ENCODE results near the gene GLT8D1. TPM values are rescaled to one million over a fixed set of nuclear protein-coding genes. Genes with fewer than 3 reads are reported as not detected.

GLT8D1 gene
- total RNA-seq (10 to 100 TPM; 21.0 to 47.0 (median 39.1) TPM), total RNA-seq (14.6 to 59.2 (median 32.6) reads per million in 29 experiments)
- total RNA-seq (2013), result 48.1 TPM

GRCh38 chr3:52705688-52706686 lies at the start of gene GLT8D1, which contains the start of gene SPCS1:
TSS of gene GLT8D1 (minus strand) at chr3:52705791. CDS start at chr3:52700460, 5,331 bp downstream.
TSS of gene SPCS1 (plus strand) at chr3:52706106. CDS start at chr3:52706247, 141 bp downstream.
- Histone ChIP-seq H3K4me3 (ENCODE audit: control insufficient read depth in 1 of 2, extremely low read depth in 1 of 2, low read length in 1 of 2) (peak within 1 kb of the TSS; percentile 92 to 96), H3K27ac (ENCODE audit: low read length) (peak within 1 kb of the TSS; percentile 76), H3K36me3 (ENCODE audit: control insufficient read depth in 2 of 2, extremely low read depth in 1 of 2, insufficient read depth in 1 of 2, low read length in 1 of 2) (peaks cover 0 to 22% of the 10 kb centered on the region in 2 donors), H3K27me3 (replicated peaks in 1 of 2; ENCODE audit: control insufficient read depth in 2 of 2, extremely low read depth in 1 of 2, insufficient read depth in 2 of 2, low read length in 1 of 2) (no peaks in the 10 kb centered on the region), H3K4me1 (ENCODE audit: control insufficient read depth in 1 of 2, extremely low read depth in 1 of 2, insufficient read depth in 2 of 2, low read length in 2 of 2) (peaks cover 19 to 34% of the 10 kb centered on the region in 2 experiments), H3K9me3 (no peaks in the 10 kb centered on the region)
- Mint-ChIP-seq H3K4me1 (peaks cover 18 to 39% (median 39%) of the 10 kb centered on the region in 3 donors), H3K27ac (peak within 1 kb of the TSS; percentile 91 to 95), H3K27me3 (no peaks in the 10 kb centered on the region), H3K9me3 (no peaks in the 10 kb centered on the region), H3K4me3 (peak within 1 kb of the TSS; percentile 91 to 96 (median 92)), H3K36me3 (peaks cover 10% of the 10 kb centered on the region)
- CTCF ChIA-PET, result no interaction called here
- peak; percentile 71 to 93 (median 82) for DNase-seq
- WGBS (ENCODE audit: insufficient coverage), result under 1% methylated on average over 85 of the region's 94 CpGs
- ATAC-seq (replicated peaks in 1 of 4), result peak; percentile 92
- POLR2A ChIA-PET, result interaction anchor here (0.9 to 1.2 kb wide), 2 partner anchors 17 to 20 kb away, joined by 3 to 4 read pairs; partner anchors contain the start of gene GNL3 (in 1 of the 2)

DNA sequence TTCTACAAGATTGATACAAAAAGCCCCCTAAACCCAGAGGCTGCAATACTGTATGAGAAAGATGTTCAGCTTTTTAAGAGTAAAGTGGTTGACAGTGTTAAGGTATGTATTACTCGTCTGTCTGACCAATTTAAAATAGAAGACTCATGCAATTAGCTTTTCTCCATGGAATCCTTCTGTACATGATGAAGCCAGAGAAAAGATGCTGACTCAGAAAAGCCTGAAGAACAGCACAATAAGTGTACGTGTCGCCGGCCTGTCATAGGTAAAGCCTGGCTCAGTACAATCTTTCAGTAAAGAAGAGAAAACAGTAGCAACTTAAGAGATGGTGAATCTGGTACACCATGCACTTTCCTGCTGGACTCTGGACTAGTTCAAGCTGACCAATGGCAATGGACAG lies 48.8 kb upstream of the GLT8D1 start:
- no peak for DNase-seq
- WGBS (ENCODE audit: insufficient coverage), result 100% methylated on average over 4 of the region's 4 CpGs
- H3K27ac Mint-ChIP-seq, result no peak overlapping the region
- ChIA-PET CTCF (no interaction called here), POLR2A (no interaction called here)
- no peak overlapping the region for H3K4me3 Mint-ChIP-seq
- peaks cover 0 to 6% (median 0%) of the 10 kb centered on the region in 3 donors for H3K4me1 Mint-ChIP-seq
- Histone ChIP-seq H3K4me3 (ENCODE audit: control insufficient read depth in 1 of 2, extremely low read depth in 1 of 2, low read length in 1 of 2) (no peak overlapping the region), H3K9me3 (no peaks in the 10 kb centered on the region), H3K36me3 (ENCODE audit: control insufficient read depth in 2 of 2, extremely low read depth in 1 of 2, insufficient read depth in 1 of 2, low read length in 1 of 2) (peaks cover 12 to 38% of the 10 kb centered on the region in 2 donors), H3K27ac (ENCODE audit: low read length) (no peak overlapping the region), H3K4me1 (ENCODE audit: control insufficient read depth in 1 of 2, extremely low read depth in 1 of 2, insufficient read depth in 2 of 2, low read length in 2 of 2) (no peaks in the 10 kb centered on the region), H3K27me3 (replicated peaks in 1 of 2; ENCODE audit: control insufficient read depth in 2 of 2, extremely low read depth in 1 of 2, insufficient read depth in 2 of 2, low read length in 1 of 2) (no peaks in the 10 kb centered on the region)
- no peaks in the 10 kb centered on the region for H3K9me3 Mint-ChIP-seq
- peaks cover 57% of the 10 kb centered on the region for H3K36me3 Mint-ChIP-seq
- no peaks in the 10 kb centered on the region for H3K27me3 Mint-ChIP-seq
- ATAC-seq (replicated peaks in 1 of 4), result no peak

DNA sequence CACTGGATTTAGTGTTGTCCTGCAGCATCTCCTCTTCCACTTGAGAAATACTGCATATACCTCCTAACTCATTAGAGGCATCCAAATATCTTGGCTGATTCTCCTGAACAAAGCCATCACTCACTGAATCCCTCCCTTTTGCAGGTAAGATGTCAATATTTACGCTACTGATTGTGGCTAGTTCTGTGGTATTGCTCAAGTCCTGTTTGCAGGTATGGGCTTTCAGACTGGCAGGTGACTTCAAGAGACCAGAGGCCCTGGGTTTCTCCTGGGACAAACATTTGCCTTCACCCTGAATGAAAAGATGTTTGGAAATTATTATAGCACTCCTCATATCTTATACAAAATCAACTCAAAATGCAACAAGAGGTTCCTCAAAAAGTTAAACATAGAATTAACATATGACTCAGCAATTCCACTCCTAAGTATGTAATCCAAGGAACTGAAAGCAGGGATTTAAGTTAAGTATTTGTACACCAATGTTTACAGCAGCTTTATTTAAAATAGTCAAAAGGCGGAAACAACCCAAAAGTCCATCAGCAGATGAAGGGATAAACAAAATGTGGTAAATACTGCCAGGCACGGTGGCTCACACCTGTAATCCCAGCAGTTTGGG lies 46.6 kb upstream of the GLT8D1 start:
- peaks cover 54% of the 10 kb centered on the region for H3K36me3 Mint-ChIP-seq
- WGBS (ENCODE audit: insufficient coverage), result 100% methylated on average over 1 of the region's 3 CpGs
- no peak overlapping the region for H3K27ac ChIP-seq (ENCODE audit: low read length)
- ATAC-seq (replicated peaks in 1 of 4), result no peak
- no peak for DNase-seq
- no peaks in the 10 kb centered on the region for H3K27me3 ChIP-seq (replicated peaks in 1 of 2; ENCODE audit: control insufficient read depth in 2 of 2, extremely low read depth in 1 of 2, insufficient read depth in 2 of 2, low read length in 1 of 2)
- H3K27ac Mint-ChIP-seq, result no peak overlapping the region
- no peak overlapping the region for H3K4me3 ChIP-seq (ENCODE audit: control insufficient read depth in 1 of 2, extremely low read depth in 1 of 2, low read length in 1 of 2)
- ChIA-PET POLR2A (no interaction called here), CTCF (no interaction called here)
- no peaks in the 10 kb centered on the region for H3K9me3 ChIP-seq
- peaks cover 0 to 6% (median 0%) of the 10 kb centered on the region in 3 donors for H3K4me1 Mint-ChIP-seq
- peaks cover 10 to 41% of the 10 kb centered on the region in 2 donors for H3K36me3 ChIP-seq (ENCODE audit: control insufficient read depth in 2 of 2, extremely low read depth in 1 of 2, insufficient read depth in 1 of 2, low read length in 1 of 2)
- no peaks in the 10 kb centered on the region for H3K9me3 Mint-ChIP-seq
- no peaks in the 10 kb centered on the region for H3K4me1 ChIP-seq (ENCODE audit: control insufficient read depth in 1 of 2, extremely low read depth in 1 of 2, insufficient read depth in 2 of 2, low read length in 2 of 2)
- no peaks in the 10 kb centered on the region for H3K27me3 Mint-ChIP-seq
- no peak overlapping the region for H3K4me3 Mint-ChIP-seq

DNA sequence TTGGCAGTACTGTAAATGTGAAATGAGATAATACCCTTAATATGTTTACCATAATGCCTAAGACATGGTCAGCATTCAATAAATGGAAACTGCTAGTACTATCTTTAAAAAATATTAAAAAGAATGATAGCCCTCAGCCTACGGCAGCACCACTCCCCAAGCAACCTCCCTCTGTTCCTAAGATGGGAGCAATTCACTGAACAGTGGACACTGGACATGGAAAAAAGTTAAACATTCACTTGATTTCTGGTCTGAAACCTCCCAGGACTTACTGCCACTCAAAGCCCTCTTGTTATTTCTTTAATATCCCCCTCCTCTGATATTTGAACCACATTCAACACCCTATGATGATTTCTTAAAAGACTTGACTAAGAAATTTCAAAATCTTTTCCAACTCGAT lies 38.1 kb upstream of the GLT8D1 start:
- H3K4me3 ChIP-seq (ENCODE audit: control insufficient read depth in 1 of 2, extremely low read depth in 1 of 2, low read length in 1 of 2), result no peak overlapping the region
- no CpG with 5 or more reads among the region's 2 CpGs for WGBS (ENCODE audit: insufficient coverage)
- Mint-ChIP-seq H3K36me3 (peaks cover 47% of the 10 kb centered on the region), H3K27me3 (no peaks in the 10 kb centered on the region), H3K4me3 (no peak overlapping the region), H3K4me1 (no peaks in the 10 kb centered on the region), H3K9me3 (no peaks in the 10 kb centered on the region), H3K27ac (peak overlapping the region in 1 of 2 donors; percentile 10)
- CTCF ChIA-PET, result interaction anchor here (0.7 kb wide), 2 partner anchors 78 to 169 kb away, joined by 3 to 4 read pairs; no protein-coding TSS in a partner anchor
- no peaks in the 10 kb centered on the region for H3K27me3 ChIP-seq (replicated peaks in 1 of 2; ENCODE audit: control insufficient read depth in 2 of 2, extremely low read depth in 1 of 2, insufficient read depth in 2 of 2, low read length in 1 of 2)
- H3K27ac ChIP-seq (ENCODE audit: low read length), result no peak overlapping the region
- DNase-seq, result no peak
- peaks cover 4 to 61% of the 10 kb centered on the region in 2 donors for H3K36me3 ChIP-seq (ENCODE audit: control insufficient read depth in 2 of 2, extremely low read depth in 1 of 2, insufficient read depth in 1 of 2, low read length in 1 of 2)
- POLR2A ChIA-PET, result no interaction called here
- H3K9me3 ChIP-seq, result no peaks in the 10 kb centered on the region
- no peaks in the 10 kb centered on the region for H3K4me1 ChIP-seq (ENCODE audit: control insufficient read depth in 1 of 2, extremely low read depth in 1 of 2, insufficient read depth in 2 of 2, low read length in 2 of 2)
- ATAC-seq (replicated peaks in 1 of 4), result no peak

- POLR2A ChIA-PET, result no interaction called here
- no peak overlapping the region for H3K27ac ChIP-seq (ENCODE audit: low read length)
- no peak overlapping the region for H3K4me3 ChIP-seq (ENCODE audit: control insufficient read depth in 1 of 2, extremely low read depth in 1 of 2, low read length in 1 of 2)
- no peaks in the 10 kb centered on the region for H3K4me1 ChIP-seq (ENCODE audit: control insufficient read depth in 1 of 2, extremely low read depth in 1 of 2, insufficient read depth in 2 of 2, low read length in 2 of 2)
- Mint-ChIP-seq H3K9me3 (no peaks in the 10 kb centered on the region), H3K4me3 (no peak overlapping the region), H3K4me1 (no peaks in the 10 kb centered on the region), H3K27ac (no peak overlapping the region), H3K36me3 (peaks cover 42% of the 10 kb centered on the region), H3K27me3 (no peaks in the 10 kb centered on the region)
- H3K9me3 ChIP-seq, result no peaks in the 10 kb centered on the region
- no peak for DNase-seq
- CTCF ChIA-PET, result interaction anchor here in 1 of 2 donors (0.7 kb wide), 1 partner anchor 78 kb away, joined by 3 read pairs; no protein-coding TSS in a partner anchor
- peaks cover 4 to 62% of the 10 kb centered on the region in 2 donors for H3K36me3 ChIP-seq (ENCODE audit: control insufficient read depth in 2 of 2, extremely low read depth in 1 of 2, insufficient read depth in 1 of 2, low read length in 1 of 2)
- no peaks in the 10 kb centered on the region for H3K27me3 ChIP-seq (replicated peaks in 1 of 2; ENCODE audit: control insufficient read depth in 2 of 2, extremely low read depth in 1 of 2, insufficient read depth in 2 of 2, low read length in 1 of 2)
- no peak for ATAC-seq (replicated peaks in 1 of 4)
- 100% methylated on average over 4 of the region's 5 CpGs for WGBS (ENCODE audit: insufficient coverage)
These were observed 37.6 kb upstream of the GLT8D1 start for GRCh38 chr3:52743152-52743551.

DNA sequence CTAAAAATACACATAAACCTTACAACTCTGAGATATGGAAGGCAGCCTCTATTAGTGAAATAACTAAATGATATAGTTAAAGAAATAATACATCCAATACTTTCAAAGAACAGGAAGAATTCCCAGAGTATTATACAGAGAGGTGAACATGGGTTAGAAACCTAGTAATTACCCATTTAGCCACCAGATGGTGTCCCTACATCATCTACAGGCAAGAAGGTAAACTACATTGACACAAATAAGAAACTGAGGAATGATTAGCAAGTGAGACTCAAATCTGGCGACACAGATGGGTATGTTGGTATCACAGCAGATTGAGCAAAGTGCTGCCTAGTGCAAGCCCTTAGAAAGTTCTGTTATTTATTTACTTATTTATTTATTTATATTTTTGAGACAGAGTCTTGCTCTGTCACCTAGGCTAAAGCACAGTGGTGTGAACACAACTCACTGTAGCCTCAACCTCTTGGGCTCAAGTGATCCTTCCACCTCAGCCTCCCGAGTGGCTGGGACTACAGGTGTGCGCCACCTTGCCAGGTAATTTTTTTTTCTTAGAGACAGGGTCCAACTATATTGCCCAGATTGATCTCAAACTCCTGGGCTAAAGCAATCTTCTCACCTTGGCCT lies 36.9 kb upstream of the GLT8D1 start:
- Histone ChIP-seq H3K27me3 (replicated peaks in 1 of 2; ENCODE audit: control insufficient read depth in 2 of 2, extremely low read depth in 1 of 2, insufficient read depth in 2 of 2, low read length in 1 of 2) (no peaks in the 10 kb centered on the region), H3K9me3 (no peaks in the 10 kb centered on the region), H3K27ac (ENCODE audit: low read length) (no peak overlapping the region), H3K4me1 (ENCODE audit: control insufficient read depth in 1 of 2, extremely low read depth in 1 of 2, insufficient read depth in 2 of 2, low read length in 2 of 2) (no peaks in the 10 kb centered on the region), H3K36me3 (ENCODE audit: control insufficient read depth in 2 of 2, extremely low read depth in 1 of 2, insufficient read depth in 1 of 2, low read length in 1 of 2) (peaks cover 4 to 62% of the 10 kb centered on the region in 2 donors), H3K4me3 (ENCODE audit: control insufficient read depth in 1 of 2, extremely low read depth in 1 of 2, low read length in 1 of 2) (no peak overlapping the region)
- Mint-ChIP-seq H3K27ac (no peak overlapping the region), H3K4me1 (no peaks in the 10 kb centered on the region), H3K4me3 (no peak overlapping the region), H3K9me3 (no peaks in the 10 kb centered on the region), H3K27me3 (no peaks in the 10 kb centered on the region), H3K36me3 (peaks cover 42% of the 10 kb centered on the region)
- ATAC-seq (replicated peaks in 1 of 4) (no peak), DNase-seq (peak in 2 of 35 experiments; percentile 6 to 58)
- ChIA-PET CTCF (interaction anchor here in 1 of 2 donors (0.6 to 0.8 kb wide), 3 partner anchors 16 to 360 kb away, joined by 3 to 4 read pairs (median 3); partner anchors contain the start of gene NEK4), POLR2A (no interaction called here)
- WGBS (ENCODE audit: insufficient coverage), result no CpG with 5 or more reads among the region's 3 CpGs
